ENCODE data around the gene TOP3B.

TOP3B gene, protein sequence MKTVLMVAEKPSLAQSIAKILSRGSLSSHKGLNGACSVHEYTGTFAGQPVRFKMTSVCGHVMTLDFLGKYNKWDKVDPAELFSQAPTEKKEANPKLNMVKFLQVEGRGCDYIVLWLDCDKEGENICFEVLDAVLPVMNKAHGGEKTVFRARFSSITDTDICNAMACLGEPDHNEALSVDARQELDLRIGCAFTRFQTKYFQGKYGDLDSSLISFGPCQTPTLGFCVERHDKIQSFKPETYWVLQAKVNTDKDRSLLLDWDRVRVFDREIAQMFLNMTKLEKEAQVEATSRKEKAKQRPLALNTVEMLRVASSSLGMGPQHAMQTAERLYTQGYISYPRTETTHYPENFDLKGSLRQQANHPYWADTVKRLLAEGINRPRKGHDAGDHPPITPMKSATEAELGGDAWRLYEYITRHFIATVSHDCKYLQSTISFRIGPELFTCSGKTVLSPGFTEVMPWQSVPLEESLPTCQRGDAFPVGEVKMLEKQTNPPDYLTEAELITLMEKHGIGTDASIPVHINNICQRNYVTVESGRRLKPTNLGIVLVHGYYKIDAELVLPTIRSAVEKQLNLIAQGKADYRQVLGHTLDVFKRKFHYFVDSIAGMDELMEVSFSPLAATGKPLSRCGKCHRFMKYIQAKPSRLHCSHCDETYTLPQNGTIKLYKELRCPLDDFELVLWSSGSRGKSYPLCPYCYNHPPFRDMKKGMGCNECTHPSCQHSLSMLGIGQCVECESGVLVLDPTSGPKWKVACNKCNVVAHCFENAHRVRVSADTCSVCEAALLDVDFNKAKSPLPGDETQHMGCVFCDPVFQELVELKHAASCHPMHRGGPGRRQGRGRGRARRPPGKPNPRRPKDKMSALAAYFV

DNA sequence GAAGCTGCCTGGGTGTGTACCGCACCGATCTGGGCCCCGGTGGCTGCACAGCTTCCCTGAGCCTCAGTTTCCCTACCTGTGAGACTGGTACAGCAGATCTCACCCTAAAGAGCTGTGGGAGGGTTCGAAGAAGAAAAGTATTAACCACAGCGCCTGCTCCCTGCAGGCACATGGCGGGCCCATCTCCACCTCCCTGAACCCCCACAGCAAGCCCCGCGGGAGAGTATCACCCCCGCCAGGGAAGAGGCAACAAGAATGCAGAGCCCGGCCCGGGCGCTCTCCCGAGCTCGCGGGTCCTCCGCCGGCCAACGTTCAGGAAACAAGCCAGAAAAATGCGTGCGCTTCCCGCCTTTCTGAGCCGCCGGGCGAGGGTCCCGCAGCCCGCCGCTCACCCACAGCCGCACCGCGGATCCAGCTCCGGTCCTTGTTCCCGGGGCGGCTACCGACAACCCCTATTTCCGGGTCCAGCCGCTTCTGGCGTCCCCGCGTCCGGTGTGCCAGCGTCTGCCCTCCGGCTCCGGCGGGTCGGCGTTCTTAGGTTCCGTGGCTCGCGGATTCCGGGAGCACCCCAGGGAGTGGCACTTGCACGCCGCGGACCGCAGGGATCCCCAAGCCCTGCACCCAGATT is at the start of gene TOP3B:
Gene TOP3B (minus strand): TSS at position 450 of the 628 bp plus-strand sequence. CDS start 7,078 bp downstream, outside the sequence.
- peak; percentile 79 for DNase-seq

DNA sequence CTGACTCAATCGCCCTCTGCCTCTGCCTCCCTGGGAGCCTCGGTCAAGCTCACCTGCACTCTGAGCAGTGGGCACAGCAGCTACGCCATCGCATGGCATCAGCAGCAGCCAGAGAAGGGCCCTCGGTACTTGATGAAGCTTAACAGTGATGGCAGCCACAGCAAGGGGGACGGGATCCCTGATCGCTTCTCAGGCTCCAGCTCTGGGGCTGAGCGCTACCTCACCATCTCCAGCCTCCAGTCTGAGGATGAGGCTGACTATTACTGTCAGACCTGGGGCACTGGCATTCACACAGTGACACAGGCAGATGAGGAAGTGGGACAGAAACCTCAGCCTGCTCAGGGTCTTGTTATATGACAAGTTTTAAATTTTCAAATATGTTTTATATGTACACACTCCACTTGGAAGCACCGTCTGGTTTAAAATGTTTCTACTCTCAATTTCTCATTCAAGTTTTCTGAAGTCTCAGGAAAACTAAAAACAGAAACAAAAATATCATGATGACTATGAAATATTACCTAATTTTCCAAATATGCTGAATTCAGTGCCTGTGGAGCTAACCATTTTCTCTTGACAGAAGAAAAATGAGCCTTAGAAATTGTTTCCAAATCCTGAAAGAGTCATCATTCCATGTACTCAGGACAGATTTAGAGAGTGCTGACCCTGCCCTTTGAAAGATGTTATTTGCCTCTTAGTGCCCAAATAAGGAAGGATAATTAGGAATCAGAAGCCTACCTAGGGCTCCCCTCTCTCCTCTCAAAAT is 48.8 kb upstream of the TOP3B start:
- no peak for DNase-seq

DNA sequence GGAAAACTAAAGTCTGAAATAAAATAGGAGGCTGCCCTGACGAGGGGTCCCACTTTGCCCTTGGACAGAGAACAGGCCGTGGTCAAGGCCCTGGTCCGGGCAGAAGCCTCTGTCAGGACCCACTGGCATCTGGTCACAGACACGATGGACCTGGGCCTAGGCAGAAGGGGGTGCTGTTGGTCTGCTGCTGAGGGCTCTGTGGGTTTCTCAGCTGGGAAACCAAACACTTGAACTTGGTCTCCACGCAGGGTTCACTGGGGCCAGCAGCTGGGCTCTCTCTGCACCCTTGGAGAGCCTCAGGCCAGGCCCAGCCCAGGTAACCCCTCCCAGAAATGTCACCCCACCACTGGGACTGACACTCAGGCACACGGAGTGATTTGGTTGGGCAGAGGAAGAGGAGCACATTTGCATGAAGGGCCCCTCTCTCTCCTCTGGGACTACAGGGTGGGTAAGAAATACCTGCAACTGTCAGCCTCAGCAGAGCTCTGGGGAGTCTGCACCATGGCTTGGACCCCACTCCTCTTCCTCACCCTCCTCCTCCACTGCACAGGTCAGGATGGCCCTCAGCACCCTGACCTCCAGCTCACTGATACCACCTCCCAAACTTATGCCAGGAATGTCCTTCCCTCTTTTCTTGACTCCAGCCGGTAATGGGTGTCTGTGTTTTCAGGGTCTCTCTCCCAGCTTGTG is 48.1 kb upstream of the TOP3B start:
- no peak for DNase-seq

DNA sequence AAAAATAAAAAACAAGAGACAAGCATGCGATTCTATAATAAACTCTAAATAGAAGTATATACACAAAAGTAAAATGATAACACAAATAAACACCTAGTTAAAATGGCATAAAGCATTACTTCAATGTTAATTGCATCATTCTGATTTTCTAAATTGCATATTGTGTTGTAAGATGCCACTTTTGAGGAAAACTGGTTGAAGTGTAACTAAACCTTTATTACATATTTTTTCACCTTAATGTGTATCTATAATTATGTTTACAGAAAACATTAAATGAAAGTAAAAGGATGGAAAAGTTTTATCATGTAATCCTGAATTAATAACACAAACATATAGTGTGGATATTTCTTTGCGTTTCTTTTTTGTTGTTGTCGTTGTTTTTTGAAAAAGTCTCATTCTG is 45.4 kb upstream of the TOP3B start:
- no peak for DNase-seq

DNA sequence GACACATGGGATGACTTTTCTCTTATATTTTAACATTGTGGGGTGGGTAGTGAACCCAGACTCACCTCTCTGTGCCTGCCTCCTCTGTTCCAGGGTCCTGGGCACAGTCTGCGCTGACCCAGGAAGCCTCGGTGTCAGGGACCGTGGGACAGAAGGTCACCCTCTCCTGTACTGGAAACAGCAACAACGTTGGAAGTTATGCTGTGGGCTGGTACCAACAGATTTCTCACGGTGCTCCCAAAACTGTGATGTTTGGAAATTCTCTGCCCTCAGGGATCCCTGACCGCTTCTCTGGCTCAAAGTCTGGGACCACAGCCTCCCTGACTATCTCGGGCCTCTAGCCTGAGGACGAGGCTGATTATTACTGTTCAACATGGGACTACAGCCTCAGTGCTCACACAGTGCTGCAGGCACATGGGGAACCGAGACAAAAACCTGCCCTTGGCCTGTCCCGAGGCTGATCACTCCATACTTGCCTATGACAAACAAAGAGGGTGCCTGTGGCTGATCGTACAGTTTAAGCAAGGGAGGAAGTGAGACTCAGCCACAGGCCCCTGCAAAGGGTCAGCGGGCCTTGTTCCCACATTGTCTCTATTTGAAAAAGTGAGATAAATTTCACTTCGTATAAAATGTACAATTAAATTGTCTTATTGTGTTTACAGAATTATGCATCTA is 43.7 kb upstream of the TOP3B start:
- DNase-seq: peak; percentile 9

DNA sequence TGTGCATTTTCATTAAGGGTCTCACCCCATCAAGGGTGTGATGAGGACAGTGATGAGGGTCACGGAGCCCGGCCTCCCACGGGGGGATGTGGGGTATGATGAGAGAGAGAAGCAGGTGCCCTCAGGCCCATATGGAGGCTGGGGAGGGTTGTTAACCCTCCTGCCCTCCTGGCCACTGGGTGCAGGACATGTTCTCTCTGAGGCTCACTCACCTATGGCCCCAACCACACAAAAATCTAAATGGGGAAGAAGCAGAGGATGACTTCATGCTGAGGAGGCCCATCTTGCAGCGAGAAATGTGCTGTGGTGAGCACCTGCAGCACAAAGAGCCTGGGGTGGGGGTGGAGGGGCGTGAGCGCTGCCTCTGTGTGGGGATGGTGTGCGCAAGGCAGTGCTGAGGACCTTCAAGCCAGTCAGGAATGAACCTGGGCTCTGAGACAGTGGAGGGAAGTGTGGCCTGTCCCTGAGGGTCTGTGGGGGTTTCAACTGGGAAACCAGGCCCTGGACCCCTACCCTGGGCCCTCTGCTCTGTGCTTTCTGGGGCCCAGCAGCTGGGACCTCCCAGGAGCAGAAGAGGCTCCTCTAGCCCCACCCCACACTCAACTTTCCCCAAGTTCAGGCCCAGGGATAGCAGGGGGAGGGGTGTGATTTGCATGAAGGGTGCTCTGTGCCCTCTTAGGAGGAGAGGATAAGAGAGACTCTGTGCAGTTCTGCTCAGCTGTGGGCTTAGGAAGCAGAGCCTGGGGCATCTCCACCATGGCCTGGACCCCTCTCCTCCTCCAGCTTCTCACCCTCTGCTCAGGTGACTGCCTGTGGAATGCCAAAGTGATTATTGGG is 43.0 kb upstream of the TOP3B start:
- no peak for DNase-seq

DNA sequence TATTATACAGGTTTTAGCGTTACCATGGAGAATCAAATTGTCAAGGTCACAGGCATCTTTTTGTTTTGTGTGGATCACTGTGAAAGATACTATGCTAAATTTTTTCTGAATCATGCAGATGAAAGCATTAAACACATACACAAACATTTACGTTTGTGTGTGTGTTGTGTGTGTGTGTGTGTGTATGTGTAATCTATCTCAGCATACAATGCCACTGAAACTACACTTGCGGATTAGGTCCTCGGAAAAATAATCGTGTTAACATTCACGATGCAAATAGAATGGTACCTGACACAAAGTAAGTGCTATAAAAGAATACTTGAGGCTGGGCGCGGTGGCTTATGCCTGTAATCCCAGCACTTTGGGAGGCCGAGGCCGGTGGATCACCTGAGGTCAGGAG is 41.9 kb upstream of the TOP3B start:
- DNase-seq: no peak

DNA sequence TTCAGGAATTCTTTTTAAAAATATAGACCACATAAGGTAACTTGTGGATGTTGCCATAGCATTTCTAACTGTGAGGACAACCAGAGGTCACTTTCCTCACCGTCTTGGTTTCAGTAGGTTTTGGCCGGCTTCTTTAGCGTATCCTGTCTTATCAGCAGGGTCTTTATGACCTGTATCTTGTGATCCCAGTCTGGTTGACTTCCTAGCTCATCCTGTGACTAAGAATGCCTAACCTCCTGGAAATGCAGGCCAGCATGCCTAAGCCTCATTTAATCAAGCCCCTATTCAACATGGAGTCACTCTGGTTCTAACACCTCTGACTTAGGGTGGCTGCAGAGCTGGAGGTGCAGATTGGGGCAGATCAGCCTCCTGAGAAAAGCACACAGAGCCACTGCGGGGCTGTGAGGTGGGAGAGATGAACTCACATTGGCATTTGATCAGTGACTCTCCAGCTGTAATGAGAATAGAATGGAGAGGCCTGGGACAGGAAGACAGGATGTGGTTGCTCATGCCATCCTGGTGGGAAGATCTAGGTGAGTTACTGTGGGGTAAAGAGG is 41.1 kb upstream of the TOP3B start:
- no peak for DNase-seq

DNA sequence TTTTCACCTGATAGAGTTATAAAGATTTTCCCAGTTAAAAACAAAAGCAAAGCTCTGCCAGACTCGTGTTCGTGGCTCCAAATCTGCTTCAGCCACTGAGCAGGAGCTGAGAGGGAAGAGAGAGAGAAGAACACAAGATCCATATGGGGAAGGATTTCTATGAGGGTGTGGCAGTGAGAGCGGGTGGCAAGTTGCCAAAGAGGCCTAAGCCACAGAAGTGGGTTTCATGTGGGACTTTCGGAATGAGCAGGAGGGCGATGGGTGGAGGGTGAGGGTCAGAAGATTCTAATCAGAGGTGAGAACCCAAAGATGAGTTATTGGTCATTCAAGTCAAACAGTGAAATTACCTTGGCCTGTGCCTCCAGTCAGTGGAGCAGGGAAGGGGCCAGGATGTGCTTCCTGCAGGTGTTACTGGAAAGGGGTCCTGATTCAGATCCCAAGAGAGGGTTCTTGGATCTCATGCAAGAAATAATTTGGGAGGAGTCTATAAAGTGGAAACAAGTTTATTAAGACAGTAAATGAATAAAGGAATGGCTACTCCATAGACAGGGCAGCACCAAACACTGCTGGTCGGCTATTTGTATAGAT is 40.5 kb upstream of the TOP3B start:
- DNase-seq: no peak

DNA sequence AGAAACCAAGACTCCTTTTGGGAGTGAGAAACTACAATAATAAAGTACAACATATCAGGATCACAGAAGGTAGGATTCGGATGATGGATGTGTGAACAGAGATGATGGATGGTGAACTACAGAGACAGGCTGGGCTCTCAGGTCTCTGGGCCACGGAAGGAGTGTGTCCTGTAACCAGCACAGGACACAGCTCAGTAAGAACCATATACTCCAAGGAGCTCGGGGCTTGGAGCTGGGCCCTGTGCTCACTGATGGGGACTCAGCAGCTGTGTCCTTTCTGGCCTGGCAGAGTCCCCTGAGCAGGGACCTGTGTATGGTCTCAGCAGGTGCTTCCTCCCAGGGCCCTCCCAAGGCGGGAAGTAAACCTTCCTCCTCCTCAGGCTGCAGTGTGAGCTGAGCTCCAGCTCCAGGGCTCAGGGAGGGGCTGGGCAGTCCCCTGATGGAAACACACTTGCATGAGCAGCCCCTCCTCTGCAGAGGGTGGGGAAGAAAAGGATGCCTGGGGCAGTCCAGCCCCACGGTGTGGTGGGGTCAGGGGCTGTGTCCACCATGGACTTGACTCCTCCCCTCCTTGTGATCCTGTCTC is 39.8 kb upstream of the TOP3B start:
- no peak for DNase-seq

DNA sequence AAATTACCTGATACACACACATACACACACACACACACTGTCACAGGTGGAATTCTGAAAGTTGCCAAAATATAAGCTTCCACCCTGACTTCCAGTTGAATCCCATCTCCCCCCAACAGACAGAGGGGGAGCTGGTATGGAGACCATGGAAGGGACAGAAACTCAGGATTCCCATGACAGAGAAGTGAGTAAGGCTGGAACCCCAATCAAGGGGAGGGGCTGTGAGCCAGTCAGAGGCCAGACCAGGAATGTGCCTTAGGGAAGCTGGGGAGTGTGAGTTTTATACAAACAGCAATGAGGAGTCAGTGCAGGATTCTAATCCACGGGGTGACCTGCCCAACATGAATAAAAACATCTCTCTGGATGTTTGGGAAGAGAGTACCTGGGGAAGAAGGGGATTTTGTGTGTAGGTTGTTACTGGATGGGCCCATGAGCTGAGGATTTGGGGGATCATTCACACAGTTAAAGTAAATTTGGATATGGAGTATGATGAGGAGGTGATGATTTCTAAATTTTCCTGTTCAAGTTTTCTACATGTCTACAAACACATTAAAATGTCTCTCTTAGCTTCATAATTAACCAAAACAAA is 38.7 kb upstream of the TOP3B start:
- DNase-seq: no peak

DNA sequence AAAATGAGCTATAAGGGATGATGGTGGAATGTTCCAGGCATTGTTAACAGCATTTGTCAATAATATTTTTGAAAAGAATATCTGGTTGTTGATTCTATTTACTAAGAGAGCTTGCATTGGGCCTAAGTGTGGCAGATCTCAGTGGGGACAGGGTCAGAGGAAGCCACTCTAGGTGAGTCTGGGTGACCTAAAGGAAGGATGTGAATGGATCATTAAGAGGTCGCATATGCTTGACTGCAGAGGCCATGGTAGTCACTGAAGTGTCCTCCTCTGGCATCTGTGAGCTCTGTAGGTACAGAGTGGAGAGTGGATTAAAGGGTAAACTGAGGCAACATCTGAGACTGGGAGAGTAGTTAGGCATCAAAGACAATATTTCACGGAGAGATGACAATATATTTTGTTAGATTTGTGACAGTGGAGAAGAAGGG is 37.9 kb upstream of the TOP3B start:
- no peak for DNase-seq

DNA sequence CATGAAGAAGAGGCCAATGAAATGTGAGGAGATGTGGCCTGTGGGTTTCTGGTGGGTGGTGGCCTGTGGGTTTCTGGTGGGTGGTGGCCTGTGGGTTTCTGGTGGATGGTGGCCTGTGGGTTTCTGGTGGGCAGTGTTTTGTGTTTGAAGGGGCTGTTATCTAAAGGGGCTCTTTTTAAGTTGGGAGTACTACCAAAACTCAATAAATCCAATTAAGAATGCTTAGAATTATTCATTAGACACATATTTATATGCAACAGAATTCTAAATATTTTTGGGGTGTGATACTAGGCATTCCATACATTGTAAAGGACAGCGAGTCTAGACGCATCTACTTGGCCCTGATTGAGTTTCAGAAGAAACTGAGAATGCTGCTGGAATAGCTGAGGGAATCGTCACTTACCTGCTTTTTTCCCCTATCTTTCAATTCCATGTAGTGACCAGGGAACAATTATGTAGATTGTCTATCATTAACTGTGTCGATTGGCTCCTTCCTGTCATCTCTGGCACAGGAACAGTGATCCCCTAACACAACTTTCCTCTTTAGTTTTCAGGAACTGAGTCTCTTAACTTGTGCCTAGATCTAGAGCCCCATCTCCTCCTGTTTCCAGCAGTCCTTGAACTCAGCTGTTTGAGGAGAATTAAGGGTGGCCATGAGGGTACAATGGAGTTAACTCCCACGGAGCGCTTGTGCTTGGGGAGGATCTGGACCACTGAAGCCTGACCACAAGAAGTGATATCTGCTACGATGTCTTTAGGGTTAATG is 37.3 kb upstream of the TOP3B start:
- no peak for DNase-seq

DNA sequence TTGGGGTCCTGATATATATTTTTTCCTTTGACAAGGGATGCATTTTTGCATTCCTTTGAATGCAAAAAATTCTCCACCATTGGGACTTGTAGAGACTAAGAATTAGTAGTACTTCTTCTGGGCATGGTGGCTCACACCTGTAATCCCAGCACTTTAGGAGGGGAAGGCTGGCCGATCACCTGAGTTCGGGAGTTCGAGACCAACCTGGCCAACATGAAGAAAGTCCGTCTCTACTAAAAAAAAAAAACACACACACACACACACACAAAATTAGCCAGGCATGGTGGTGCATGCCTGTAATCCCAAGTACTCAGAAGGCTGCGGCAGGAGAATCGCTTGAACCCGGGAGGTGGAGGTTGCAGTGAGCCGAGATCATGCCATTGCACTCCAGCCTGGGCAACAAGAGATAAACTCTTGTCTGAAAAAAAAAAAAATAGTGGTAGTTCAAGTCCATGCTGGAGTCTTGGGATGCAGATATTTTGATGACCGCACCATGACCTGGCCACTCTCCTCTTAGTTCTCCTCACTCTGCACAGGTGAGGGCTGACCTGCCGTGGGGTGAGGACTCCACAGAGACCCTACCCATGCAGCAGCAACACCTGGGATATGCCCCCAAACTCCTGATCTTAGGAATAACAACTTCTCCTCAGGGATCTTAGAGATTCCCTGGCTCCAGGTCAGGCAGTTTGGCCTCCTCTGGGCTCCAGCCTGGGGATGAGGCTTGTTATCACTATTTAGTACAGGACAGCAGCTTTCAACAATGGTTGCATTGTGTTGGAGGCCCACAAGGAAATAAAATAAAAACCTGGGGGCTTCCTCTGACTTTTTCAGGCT is 36.5 kb upstream of the TOP3B start:
- DNase-seq: no peak

DNA sequence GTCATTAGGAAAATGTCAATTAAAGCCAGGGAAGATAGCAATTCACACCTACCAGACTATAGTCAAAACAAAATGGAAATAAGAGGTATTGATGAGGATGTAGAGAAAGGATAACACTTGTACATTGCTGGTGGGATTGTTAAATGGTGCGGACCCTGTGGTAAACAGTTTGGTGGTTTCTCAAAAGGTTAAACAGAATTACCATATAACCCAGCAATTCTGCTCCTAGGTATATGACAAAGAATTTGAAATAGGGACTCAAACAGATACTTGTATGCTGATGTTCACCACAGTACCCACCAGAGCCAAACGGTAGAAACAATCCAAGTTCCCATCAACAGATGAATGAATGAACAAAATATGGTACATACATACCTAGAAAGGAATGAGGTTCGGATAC is 33.0 kb upstream of the TOP3B start:
- no peak for DNase-seq

DNA sequence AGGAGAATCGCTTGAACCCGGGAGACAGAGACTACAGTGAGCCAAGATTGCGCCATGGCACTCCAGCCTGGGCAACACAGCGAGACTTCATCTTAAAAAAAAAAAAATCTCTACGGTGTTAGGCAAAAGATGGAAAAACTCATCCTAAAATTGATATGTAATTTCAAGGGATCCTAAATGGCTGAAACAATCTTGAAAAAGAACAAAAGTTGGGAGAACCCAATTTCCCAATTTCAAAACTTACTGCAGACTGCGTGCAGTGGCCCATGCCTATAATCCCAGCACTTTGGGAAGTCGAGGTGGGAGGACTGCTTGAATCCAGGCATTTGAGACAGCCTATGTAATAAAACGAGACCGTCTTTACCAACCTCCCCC is 31.7 kb upstream of the TOP3B start:
- DNase-seq: no peak

DNA sequence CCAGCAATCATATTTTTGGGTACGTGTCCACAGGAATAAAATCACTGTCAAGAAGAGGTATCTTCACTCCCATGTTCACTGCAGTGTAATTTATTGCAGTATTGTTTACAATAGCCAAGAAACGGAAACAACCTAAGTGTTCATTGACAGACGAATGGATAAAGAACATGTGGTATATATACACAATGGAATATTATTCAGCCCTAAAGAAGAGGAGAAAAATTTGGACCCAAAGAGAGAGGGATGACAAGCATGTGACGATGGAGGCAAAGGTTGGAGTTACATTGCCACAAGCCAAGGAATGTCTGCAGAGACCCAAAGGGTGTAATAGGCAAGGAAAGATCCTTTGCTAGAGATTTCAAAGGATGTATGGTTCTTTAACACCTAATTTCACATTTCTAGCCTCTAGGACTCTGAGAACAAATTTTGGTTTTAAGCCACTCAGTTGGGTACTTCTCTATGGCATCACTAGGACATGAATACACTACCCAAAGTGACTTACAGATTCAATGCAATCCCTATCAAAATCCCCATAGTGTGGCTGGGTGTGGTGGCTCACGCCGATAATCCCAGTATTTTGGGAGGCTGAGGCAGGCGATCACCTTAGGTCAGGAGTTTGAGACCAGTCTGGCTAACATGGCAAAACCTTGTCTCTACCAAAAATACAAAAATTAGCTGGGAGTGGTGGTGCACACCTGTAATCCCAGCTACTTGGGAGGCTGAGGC is 31.1 kb upstream of the TOP3B start:
- no peak for DNase-seq
